Activated T-helper 9 cell treated with anti-CD3 and anti-CD28 coated beads, Interleukin-2, amount 50 U/mL, for 16 hours (primary cell): ENCODE results near the gene ERBB2.
"Not testable (repeated sequence)": the region's sequence is repeated elsewhere in the genome, so short reads cannot be mapped to it uniquely, and the experiment has no call there.

Experiments used
- DNase-seq: peaks from one replicate; pipeline ENCODE4 v3.0.0-alpha.2; 2020; ENCODE audit warnings: low read depth

The ERBB2 gene

DNA sequence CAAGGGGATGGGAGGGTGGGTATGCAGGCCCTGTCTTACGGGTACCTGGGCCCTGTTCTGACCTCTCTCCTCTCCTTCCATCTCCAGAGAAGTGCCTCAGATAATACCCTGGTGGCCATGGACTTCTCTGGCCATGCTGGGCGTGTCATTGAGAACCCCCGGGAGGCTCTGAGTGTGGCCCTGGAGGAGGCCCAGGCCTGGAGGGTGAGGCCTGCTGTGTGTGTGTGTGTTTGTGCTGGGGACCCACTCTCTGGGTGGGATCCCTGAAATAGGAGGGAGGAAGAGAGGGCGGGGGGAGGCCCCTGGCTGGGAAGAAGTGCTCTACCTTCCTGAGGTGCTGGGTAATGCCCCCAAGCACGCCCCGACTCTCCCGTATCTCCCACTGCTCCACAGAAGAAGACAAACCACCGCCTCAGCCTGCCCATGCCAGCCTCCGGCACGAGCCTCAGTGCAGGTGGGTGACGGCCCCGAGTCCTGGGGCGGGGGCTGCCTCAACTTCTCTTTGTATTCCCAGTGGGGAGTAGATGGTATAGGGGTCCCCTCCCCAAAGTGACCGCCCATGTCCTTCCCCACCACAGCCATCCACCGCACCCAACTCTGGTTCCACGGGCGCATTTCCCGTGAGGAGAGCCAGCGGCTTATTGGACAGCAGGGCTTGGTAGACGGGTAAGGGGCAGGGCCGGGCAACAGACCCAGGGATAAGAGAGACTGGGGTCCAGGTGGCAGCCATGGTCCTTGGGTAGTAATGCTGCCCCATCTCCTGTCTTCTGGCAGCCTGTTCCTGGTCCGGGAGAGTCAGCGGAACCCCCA lies 45.7 kb downstream of the ERBB2 start:
- no peak for DNase-seq

- DNase-seq: no peak
Measured at GRCh38 chr17:39746145-39746461, 46.2 kb downstream of the ERBB2 start.

GRCh38 chr17:39747745-39748144 lies 47.9 kb downstream of the ERBB2 start:
- DNase-seq: no peak

DNA sequence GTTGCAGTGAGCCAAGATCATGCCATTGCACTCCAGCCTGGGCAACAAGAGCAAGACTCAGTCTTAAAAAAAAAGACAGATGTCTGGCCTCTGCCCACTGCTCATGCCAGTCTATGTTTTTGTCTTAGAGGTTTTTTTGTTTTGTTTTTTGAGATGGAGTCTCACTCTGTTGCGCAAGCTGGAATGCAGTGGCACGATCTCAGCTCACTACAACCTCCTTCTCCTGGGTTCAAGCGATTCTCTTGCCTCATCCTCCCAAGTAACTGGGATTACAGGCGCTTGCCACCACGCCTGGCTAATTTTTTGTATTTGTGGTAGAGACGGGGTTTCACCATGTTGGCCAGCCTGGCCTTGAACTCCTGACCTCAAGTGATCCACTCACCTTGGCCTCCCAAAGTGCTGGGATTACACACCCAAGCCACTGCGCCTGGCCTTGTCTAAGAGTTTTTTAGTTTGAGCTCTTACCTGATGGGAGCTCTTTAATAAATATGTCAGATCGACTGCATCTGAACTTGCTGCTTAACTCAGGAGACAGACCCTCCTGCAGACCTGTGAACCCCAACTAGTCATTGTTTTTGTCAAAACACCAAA lies 48.7 kb downstream of the ERBB2 start:
- DNase-seq: not testable (repeated sequence)

DNA sequence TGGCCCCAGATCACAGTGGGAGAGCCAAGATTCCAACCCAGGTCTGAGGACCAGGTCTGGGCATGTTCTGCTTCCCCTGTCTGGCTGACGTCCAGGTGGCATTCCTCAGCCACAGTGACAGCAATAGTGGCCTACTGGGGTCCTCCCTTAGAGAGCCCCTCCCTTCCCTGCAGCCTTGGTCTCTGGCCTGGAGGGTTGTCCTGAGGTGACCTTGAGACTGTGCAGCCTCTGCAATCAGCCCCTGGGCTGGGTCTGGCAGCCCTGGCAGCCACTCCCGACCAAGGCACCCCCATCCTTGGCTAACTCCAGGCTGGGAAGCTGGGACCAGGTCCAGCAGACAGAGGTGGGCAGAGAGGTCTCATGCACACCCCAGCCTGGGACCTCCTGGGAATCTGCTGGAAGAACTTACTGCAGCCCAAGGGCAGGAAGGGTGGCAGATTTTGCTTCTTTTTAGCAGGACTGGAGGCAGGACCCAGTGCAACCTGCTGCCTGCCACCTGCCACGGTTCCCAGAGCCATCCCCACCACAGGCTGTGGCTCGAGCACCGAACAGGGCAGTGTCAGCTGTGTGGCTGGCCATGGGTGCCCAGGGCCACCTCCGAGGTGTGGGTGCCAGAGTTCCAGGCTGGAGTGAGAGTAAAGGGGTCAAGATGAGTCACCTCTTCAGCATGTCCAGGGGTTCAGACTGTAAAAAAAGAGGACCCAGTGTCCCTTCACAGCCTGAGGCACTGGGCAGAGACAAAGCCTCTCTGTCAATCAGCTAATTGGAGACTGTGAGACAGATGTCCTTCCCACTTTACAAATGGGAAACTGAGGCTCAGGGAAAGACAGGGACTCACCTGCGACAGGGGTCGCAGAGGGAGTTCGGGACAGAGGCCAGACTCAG lies 50.5 kb downstream of the ERBB2 start:
- DNase-seq: no peak

DNA sequence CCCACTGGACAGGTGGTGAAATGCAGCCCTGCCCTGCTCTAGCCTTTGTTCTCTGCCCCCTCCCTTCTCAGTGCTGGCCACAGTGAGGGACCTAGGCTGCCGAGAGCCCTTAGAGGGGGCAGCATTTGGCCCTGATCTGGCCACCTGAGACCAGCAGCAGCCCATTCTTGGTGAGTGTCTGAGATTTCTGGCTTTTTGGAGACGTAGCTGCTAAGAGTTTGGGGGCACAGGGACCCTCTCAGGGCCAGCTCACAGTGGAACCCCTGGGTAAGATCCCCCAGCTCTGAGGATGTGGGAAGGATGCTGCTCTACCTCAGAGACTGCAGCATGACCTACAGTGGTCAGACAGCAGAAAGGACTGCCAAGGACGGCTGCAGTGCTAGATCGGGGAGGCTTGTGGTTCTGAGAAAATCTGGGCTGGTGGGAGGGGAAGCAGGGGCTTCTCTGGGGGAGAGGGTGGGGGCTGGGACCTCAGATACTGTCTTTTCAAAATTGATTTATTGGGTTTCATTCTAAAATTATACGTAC lies 51.2 kb downstream of the ERBB2 start:
- DNase-seq: no peak

DNA sequence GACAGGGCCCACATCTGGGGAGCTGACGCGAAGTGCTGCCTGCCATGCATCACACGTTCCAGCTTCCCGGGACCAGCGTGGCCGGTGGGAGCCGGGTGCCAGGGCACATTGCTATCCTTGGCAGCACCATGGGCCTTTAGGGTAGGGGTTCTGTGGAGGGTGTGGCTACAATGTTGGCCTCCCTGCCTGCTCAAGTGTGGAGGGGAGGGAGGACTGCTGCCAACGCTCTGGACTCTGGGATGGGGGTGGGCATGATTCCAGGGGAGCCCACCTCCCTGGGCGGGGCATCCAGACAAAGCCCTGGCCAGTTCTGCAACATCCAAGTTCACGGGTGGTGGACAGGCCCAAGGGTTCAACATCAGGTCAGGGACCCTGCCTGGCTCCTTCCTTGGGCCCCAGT lies 51.8 kb downstream of the ERBB2 start:
- DNase-seq: no peak

- DNase-seq: no peak
Measured at GRCh38 chr17:39752241-39752881, 52.5 kb downstream of the ERBB2 start.

GRCh38 chr17:39753514-39754160 lies 53.8 kb downstream of the ERBB2 start:
- peak; percentile 67 for DNase-seq

GRCh38 chr17:39754161-39754957 lies 54.5 kb downstream of the ERBB2 start:
- DNase-seq: peak; percentile 92

DNA sequence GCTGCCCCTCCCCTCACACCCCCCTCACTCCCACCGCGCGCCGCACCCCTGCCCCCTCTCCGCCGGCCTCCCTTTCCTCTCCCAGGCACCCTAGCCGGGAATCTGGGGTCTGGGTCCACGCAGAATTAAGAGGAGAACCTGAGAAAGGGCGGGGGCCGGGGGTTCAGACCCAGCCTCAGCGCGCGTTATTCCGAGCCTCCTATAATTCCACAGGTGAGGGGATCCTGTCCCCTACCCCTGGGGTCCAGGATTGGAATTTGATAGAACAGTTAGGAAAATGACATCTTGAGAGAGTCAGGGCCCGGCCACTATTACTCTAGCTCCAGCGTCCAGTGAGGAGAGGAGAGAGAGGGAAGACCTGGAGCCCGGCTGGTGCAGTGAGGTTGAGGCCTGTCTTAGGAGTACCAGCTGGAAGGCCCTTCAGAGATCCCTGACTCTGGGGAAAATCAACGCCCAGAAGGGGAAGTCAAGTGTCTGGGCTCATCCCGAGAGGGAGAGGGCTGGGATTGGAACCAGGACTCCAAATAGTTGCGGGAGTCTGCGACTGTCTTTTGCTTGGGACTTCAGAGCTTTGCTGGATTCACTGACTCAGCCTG lies 55.2 kb downstream of the ERBB2 start:
- DNase-seq: no peak

GRCh38 chr17:39755554-39756379 lies 55.9 kb downstream of the ERBB2 start:
- DNase-seq: peak; percentile 30

- DNase-seq: no peak
Measured at GRCh38 chr17:39756380-39757079, 56.7 kb downstream of the ERBB2 start.

DNA sequence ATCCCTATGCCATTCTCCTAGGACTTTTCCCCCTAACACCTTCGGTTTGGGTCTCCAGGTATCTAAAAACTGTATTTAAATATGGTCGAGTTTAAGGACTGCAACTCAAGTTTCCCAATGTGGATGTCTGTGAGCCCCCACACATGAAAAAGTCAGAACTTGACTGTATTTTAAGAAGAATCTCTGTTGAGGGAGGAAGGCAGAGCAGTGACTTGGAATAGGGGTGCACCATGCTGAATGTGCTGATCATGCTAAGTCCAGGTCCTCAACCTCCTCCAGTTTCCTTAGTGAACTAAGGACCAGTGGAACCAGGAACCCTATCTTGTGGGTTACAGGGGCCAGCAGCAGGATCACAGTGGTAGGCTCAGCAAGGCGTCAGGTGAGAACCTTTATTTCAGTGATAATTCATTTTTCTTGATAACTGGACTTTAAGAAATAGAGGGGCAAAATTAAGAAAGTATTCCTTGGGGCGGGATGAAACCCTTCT lies 57.4 kb downstream of the ERBB2 start:
- no peak for DNase-seq

DNA sequence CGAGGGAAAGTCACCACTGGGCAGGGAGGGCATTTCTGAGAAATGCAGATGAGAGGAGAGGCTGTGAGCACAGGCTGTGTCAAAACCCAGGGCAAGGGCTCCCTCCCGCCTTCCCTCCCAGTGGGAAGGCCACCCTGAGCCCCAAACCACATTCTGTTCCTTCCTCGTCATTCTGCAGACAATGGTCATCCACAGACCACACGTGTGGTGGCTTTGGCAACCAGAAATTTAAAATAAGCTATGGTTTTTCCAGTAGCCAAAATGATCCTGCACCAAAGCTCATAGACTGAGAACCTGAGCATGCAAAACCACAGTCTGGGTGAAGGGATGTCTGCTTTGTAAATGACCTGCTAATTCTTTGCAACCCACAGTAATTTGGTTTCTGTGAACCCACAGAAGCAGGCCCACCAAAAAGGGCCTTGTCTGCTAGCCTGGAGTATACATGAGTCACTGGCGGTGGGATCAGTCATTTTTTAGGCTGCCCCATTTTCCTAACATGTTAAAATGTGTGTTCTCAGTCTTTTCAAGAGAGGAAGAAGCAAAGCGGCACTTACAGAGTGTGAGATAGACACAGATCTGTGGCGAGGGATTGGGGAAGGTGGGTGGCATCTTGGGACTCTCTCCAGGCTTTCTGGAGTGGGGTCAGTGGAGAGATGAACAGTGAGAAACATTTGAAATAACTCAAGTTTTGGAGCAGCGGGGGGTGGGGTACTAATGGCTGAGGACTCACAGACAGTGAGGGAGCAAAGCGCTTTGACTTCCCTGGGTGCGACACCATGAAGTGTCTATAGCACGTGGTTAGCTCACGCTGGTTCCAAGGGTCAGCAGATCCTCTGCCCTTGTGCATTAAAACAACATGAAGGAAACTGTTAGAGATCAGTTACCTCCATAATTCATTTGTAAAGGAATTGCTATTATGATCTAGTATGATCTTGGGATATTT lies 58.3 kb downstream of the ERBB2 start:
- DNase-seq: peak; percentile 46

DNA sequence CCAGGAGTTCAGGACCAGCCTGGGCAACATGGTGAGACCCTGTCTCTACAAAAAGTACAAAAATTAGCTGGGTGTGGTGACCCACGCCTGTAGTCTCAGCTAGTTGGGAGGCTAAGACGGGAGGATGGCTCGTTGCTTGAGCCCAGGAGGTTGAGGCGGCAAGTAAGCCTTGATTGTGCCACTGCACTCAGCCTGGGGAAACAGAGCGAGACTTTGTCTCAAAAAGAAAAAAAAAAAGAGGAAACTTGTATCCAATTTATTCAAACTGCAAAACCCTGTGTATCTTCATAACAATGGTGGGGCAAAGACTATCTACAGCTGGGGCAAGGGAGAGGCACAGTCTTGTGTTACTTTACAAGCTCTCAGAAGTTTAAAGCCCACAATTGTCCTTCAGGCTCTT lies 59.3 kb downstream of the ERBB2 start:
- DNase-seq: no peak

DNA sequence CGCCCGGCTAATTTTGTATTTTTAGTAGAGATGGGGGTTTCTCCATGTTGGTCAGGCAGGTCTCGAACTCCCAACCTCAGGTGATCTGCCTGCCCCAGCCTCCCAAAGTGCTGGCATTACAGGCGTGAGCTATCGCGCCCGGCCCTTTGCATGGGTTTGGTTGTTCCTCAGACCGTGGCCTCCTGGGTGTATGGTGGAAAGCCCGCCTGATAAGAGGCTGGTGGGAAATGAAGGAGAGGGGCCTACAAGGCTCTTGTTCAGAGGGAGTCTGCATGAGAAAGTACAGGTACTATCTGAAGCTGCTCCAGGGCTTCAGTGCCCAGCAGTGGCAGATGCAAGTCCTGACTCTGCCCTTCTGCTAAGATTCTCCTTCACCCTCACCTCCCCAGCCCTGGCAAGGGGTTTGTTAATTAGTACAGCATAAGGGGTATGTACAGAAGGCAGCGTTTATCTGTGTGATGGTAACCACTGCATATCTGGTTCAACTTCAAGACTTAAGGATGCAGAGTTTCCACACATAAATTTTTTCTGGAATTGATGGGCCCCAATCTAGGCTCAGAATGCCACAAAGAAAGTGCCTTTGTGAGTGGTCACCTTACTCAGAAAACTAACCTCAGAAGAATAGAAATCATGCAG lies 62.1 kb downstream of the ERBB2 start:
- no peak for DNase-seq
